ENCODE data around the gene C1GALT1C1L. TPM values are rescaled to one million over a fixed set of nuclear protein-coding genes. Genes with fewer than 3 reads are reported as not detected.
"Not testable (repeated sequence)": the region's sequence is repeated elsewhere in the genome, so short reads cannot be mapped to it uniquely, and the experiment has no call there.

Gene C1GALT1C1L
- total RNA-seq, 2 experiments from 2014 or later, result 0.18 to 0.31 TPM

GRCh38 chr2:43692428-43692994 is 16.3 kb upstream of the C1GALT1C1L start:
- Mint-ChIP-seq H3K9me3 (no peaks in the 10 kb centered on the region), H3K27me3 (peaks cover 6% of the 10 kb centered on the region), H3K36me3 (peaks cover 3% of the 10 kb centered on the region), H3K4me1 (no peaks in the 10 kb centered on the region), H3K4me3 (no peak overlapping the region), H3K27ac (no peak overlapping the region)
- no peak for DNase-seq

- Mint-ChIP-seq H3K4me3 (no peak overlapping the region), H3K36me3 (peaks cover 3% of the 10 kb centered on the region), H3K4me1 (peaks cover 5% of the 10 kb centered on the region), H3K9me3 (no peaks in the 10 kb centered on the region), H3K27me3 (peaks cover 6% of the 10 kb centered on the region), H3K27ac (no peak overlapping the region)
- no peak for DNase-seq
Observed at GRCh38 chr2:43689999-43690398, 13.8 kb upstream of the C1GALT1C1L start.

GRCh38 chr2:43685357-43685756 is 9.1 kb upstream of the C1GALT1C1L start:
- Mint-ChIP-seq H3K9me3 (no peaks in the 10 kb centered on the region), H3K27me3 (no peaks in the 10 kb centered on the region), H3K27ac (no peak overlapping the region), H3K4me3 (no peak overlapping the region), H3K36me3 (no peaks in the 10 kb centered on the region), H3K4me1 (peaks cover 5% of the 10 kb centered on the region)
- no peak for DNase-seq

- peaks cover 15% of the 10 kb centered on the region for H3K27me3 Mint-ChIP-seq
- not testable (repeated sequence) for H3K4me3 Mint-ChIP-seq, H3K36me3 Mint-ChIP-seq, DNase-seq, H3K9me3 Mint-ChIP-seq, H3K27ac Mint-ChIP-seq, H3K4me1 Mint-ChIP-seq
Observed at GRCh38 chr2:43677783-43678182, 1.6 kb upstream of the C1GALT1C1L start.

- peaks cover 20% of the 10 kb centered on the region for H3K27me3 Mint-ChIP-seq
- no peak for DNase-seq
- H3K4me1 Mint-ChIP-seq, result no peaks in the 10 kb centered on the region
- H3K27ac Mint-ChIP-seq, result no peak overlapping the region
- peaks cover 8% of the 10 kb centered on the region for H3K9me3 Mint-ChIP-seq
- peaks cover 6% of the 10 kb centered on the region for H3K36me3 Mint-ChIP-seq
- peak overlapping the region; percentile 46 for H3K4me3 Mint-ChIP-seq
Observed at GRCh38 chr2:43675646-43676321, 445 bp downstream of the C1GALT1C1L start.

GRCh38 chr2:43657241-43657640 is 19.0 kb downstream of the C1GALT1C1L start:
- no peaks in the 10 kb centered on the region for H3K27me3 Mint-ChIP-seq
- no peak overlapping the region for H3K27ac Mint-ChIP-seq
- no peaks in the 10 kb centered on the region for H3K4me1 Mint-ChIP-seq
- no peak overlapping the region for H3K4me3 Mint-ChIP-seq
- no peaks in the 10 kb centered on the region for H3K36me3 Mint-ChIP-seq
- H3K9me3 Mint-ChIP-seq, result no peaks in the 10 kb centered on the region
- no peak for DNase-seq

DNA sequence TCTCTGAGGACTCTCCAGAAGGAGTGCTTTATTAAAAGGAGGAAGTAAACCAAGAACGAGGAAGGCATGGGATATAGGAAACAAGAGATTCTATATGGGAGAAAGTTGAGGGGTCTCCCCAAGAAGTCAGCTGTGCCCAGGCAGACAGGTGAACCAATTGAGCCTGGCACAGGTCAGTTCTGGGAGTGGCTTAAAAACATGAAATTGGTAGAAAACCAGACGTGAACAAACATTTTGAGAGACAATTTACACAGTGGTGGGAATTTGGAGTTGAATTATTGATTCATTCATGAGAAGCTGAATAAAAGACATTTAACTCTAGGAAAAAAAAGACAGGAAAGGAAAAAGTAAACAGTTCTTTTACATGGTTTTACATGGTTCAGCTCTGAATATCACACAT is 22.7 kb downstream of the C1GALT1C1L start:
- Mint-ChIP-seq H3K27me3 (no peaks in the 10 kb centered on the region), H3K36me3 (no peaks in the 10 kb centered on the region), H3K4me1 (no peaks in the 10 kb centered on the region), H3K27ac (no peak overlapping the region), H3K9me3 (no peaks in the 10 kb centered on the region), H3K4me3 (no peak overlapping the region)
- DNase-seq, result no peak

- no peaks in the 10 kb centered on the region for H3K9me3 Mint-ChIP-seq
- DNase-seq, result no peak
- H3K36me3 Mint-ChIP-seq, result no peaks in the 10 kb centered on the region
- H3K4me1 Mint-ChIP-seq, result no peaks in the 10 kb centered on the region
- no peaks in the 10 kb centered on the region for H3K27me3 Mint-ChIP-seq
- no peak overlapping the region for H3K4me3 Mint-ChIP-seq
- no peak overlapping the region for H3K27ac Mint-ChIP-seq
Observed at GRCh38 chr2:43648994-43649701, 27.1 kb downstream of the C1GALT1C1L start.

DNA sequence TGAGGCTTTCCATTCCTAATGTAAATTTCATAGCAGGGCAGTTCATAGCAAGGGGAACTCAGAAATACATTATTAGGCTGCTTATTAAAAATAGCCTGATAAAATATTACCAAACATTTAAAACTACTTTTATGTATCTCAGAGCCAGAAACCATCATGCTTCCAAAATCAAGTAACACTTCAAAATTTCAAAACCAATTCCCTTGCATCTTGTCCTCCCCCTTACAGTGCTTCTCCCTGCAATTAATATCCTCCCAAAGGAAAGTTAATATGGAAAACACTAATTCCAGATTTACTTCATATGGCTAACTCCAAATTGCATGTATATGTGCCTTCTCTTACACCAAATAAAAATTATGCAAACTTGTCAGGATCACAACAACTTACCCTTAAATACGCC is 32.5 kb downstream of the C1GALT1C1L start:
- Mint-ChIP-seq H3K4me1 (no peaks in the 10 kb centered on the region), H3K36me3 (no peaks in the 10 kb centered on the region), H3K27me3 (no peaks in the 10 kb centered on the region), H3K4me3 (no peak overlapping the region), H3K9me3 (peaks cover 4% of the 10 kb centered on the region), H3K27ac (no peak overlapping the region)
- no peak for DNase-seq

- no peak for DNase-seq
- no peaks in the 10 kb centered on the region for H3K27me3 Mint-ChIP-seq
- H3K36me3 Mint-ChIP-seq, result no peaks in the 10 kb centered on the region
- peaks cover 4% of the 10 kb centered on the region for H3K9me3 Mint-ChIP-seq
- peaks cover 3% of the 10 kb centered on the region for H3K4me1 Mint-ChIP-seq
- H3K4me3 Mint-ChIP-seq, result no peak overlapping the region
- no peak overlapping the region for H3K27ac Mint-ChIP-seq
Observed at GRCh38 chr2:43642363-43642762, 33.9 kb downstream of the C1GALT1C1L start.

GRCh38 chr2:43637030-43637803 is 39.0 kb downstream of the C1GALT1C1L start, which contains the start of gene PLEKHH2:
PLEKHH2 (plus strand) TSS chr2:43637260; CDS start chr2:43644674, 7,414 bp downstream.
- peaks cover 12% of the 10 kb centered on the region for H3K4me1 Mint-ChIP-seq
- peak; percentile 93 for DNase-seq
- H3K36me3 Mint-ChIP-seq, result no peaks in the 10 kb centered on the region
- H3K27me3 Mint-ChIP-seq, result peaks cover 33% of the 10 kb centered on the region
- H3K27ac Mint-ChIP-seq, result peak within 1 kb of the TSS; percentile 63
- H3K4me3 Mint-ChIP-seq, result peak within 1 kb of the TSS; percentile 86
- H3K9me3 Mint-ChIP-seq, result peaks cover 4% of the 10 kb centered on the region

DNA sequence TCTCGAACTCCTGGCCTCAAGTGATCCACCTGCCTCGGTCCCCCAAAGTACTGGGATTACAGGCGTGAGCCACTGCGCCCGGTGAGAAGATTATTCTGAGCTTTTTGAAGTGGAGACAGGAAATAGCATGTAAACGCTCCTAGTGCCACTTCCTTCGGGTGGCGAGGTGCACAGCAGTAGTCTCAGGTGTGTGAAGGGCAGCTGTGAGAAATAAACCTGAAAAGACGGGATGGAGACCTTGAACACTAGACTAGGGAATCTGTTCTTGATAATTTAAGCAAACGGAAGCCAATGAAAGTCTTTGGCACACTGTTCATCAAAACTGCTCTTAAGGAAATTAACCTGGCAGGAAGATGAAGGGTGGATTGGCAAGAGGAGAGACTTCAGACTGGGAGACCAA is 39.6 kb downstream of the C1GALT1C1L start:
- H3K27ac Mint-ChIP-seq, result peak overlapping the region; percentile 63
- peaks cover 33% of the 10 kb centered on the region for H3K27me3 Mint-ChIP-seq

DNA sequence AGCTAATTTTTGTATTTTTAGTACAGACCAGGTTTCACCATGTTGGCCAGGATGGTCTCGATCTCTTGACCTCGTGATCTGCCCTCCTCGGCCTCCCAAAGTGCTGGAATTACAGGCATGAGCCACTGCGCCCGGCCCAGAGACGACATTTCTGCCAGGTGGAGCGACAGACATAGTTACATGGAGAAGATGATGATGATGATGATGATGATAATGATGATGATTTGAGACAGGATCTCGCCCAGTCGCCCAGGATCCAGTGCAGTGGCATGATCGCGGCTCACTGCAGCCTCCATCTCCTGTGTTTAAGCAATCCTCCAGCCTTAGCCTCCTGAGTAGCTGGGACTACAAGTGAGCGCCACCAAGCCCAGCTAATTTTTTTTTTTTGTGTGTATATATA is 40.1 kb downstream of the C1GALT1C1L start:
- H3K4me3 Mint-ChIP-seq, H3K9me3 Mint-ChIP-seq: not testable (repeated sequence)
- H3K27me3 Mint-ChIP-seq, result peaks cover 33% of the 10 kb centered on the region

More for the DNA sequence above, 39.6 kb downstream of the C1GALT1C1L start:
- peak overlapping the region; percentile 86 for H3K4me3 Mint-ChIP-seq
- peak; percentile 3 for DNase-seq
- H3K36me3 Mint-ChIP-seq, result no peaks in the 10 kb centered on the region
- peaks cover 4% of the 10 kb centered on the region for H3K9me3 Mint-ChIP-seq
- peaks cover 12% of the 10 kb centered on the region for H3K4me1 Mint-ChIP-seq

DNA sequence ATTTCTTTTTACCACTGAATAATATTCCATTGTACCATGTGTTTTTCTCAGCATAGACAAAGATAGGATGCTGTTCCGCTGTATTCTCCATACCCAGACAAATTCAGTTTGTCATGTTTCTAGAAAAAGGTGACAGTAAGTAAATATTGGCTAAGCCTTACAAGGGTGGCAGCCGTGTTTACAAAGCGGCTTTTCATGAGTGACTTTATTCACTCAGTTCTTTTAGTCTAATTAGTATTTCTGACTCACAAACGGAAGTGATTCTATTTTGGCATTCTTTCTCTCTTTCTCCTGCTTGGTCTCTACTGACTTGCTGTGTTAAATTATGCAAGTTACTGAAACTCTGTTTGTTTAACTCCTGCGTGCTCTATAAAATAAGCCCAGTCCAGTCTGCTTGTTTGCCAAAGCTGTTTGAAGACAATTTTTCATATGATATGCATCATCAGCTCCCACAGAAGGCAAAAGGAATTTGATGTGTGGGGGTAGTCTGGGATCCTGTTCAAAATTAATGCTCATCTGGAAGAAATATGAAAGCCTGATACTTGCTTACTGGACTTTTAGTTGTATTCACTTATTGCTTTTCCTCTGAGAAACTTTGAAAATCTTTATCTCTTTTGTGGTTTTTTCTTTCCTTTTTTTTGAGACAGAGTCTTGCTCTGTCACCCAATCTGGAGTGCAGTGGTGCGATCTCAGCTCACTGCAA is 41.5 kb downstream of the C1GALT1C1L start:
- no peak overlapping the region for H3K4me3 Mint-ChIP-seq

More for the DNA sequence above, 40.1 kb downstream of the C1GALT1C1L start:
- H3K4me1 Mint-ChIP-seq, result peaks cover 12% of the 10 kb centered on the region
- DNase-seq, H3K36me3 Mint-ChIP-seq, H3K27ac Mint-ChIP-seq: not testable (repeated sequence)

More for the DNA sequence above, 41.5 kb downstream of the C1GALT1C1L start:
- Mint-ChIP-seq H3K4me1 (peaks cover 12% of the 10 kb centered on the region), H3K9me3 (peaks cover 4% of the 10 kb centered on the region), H3K36me3 (no peaks in the 10 kb centered on the region), H3K27ac (no peak overlapping the region), H3K27me3 (peaks cover 33% of the 10 kb centered on the region)
- no peak for DNase-seq
